ENCODE measurements around the gene CLEC1A. TPM values are rescaled to one million over a fixed set of nuclear protein-coding genes. Genes with fewer than 3 reads are reported as not detected.

Gene CLEC1A
- total RNA-seq, 1 donor from 2014 or later: not detected

DNA sequence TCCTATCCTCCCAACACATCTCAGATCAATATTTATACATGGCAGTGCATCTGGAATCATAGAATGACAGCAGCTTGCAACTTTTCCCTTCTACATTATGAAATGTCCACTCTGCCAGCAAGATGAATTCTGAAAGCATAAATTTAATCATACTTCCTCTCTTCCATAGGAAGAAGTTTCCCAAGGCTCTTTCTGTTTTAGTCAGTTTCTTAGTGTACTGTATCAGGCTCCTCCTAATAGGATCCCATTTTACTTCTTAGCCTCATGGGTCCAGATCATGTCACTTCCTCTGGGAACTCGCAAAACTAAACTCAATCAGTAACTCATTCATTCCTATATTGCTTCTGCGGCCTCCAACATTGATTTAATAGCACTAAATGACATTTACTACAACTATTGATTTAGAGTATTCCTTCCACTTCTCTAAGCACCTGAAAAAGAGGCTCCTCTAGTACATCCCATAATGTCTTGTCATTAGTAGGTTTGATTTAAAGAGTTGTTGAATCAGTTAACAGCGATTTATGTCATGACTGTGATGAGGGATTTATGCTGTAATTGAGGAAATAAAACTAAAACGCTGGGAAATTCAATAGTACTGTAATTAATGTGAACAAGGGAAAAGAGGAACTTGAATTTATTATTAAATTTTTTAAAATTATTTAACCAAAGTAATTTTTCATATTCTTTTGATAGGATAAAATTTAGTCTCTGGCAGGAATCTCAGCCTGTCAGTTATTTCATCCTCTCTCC is 4.0 kb downstream of the CLEC1A start:
- no peak overlapping the region for H3K4me3 Mint-ChIP-seq
- H3K36me3 Mint-ChIP-seq (ENCODE audit: low read depth): no peaks in the 10 kb centered on the region
- DNase-seq (ENCODE audit: low spot score): no peak
- no peak overlapping the region for H3K27ac Mint-ChIP-seq
- H3K4me1 Mint-ChIP-seq (ENCODE audit: low read depth): no peaks in the 10 kb centered on the region
- intact Hi-C loops (cut with micrococcal nuclease): no loop called here
- peaks cover 14% of the 10 kb centered on the region for H3K27me3 Mint-ChIP-seq (ENCODE audit: insufficient read depth)
- no peaks in the 10 kb centered on the region for H3K9me3 Mint-ChIP-seq

DNA sequence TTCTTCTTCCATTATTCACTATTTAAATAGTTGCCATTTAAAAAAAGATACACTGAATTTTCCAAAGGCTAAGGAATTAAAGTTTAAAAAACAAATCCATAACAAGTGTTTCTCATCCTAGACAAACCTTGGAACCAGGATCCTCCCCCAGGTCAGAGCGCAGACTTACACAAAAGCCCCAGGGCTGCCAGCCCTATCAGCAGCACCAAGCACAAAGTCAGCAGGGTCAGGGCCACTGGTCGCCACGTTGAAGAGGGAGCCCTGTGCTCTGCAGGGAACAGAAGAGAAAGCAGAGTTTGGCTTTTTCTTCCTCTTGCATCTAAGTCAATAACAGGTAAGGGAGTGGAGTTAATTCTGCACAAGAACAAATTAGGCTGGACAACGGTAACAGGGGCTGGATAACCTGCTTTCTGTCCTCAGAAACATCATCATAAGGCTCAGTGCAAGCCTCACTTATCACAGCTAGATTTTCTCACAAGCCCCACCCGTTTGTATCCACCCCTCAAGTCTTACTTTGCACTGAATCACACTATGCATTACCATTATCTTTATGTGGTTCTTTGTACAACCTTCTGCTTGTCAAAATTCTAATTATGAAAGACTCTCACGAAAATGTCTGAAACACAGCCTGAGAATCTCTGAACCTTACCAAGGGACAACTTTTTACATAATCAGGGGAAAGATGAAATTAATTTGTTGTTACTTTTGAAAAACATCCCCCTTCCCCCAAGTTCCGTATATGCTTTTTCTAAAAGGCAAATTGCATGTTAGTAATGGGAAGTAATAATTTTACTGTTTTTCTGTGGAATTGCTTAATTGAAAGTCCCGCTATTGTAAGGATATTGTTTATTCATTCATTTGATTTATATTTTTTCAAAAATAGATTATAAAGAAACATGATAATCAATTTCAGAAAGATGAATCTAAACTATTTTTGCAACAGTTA is 9.6 kb downstream of the CLEC1A start:
- H3K9me3 Mint-ChIP-seq: peaks cover 2% of the 10 kb centered on the region
- H3K4me1 Mint-ChIP-seq (ENCODE audit: low read depth): no peaks in the 10 kb centered on the region
- no peak overlapping the region for H3K4me3 Mint-ChIP-seq
- DNase-seq (ENCODE audit: low spot score): no peak
- intact Hi-C loops (cut with micrococcal nuclease): no loop called here
- H3K27ac Mint-ChIP-seq: no peak overlapping the region
- peaks cover 8% of the 10 kb centered on the region for H3K27me3 Mint-ChIP-seq (ENCODE audit: insufficient read depth)
- no peaks in the 10 kb centered on the region for H3K36me3 Mint-ChIP-seq (ENCODE audit: low read depth)

DNA sequence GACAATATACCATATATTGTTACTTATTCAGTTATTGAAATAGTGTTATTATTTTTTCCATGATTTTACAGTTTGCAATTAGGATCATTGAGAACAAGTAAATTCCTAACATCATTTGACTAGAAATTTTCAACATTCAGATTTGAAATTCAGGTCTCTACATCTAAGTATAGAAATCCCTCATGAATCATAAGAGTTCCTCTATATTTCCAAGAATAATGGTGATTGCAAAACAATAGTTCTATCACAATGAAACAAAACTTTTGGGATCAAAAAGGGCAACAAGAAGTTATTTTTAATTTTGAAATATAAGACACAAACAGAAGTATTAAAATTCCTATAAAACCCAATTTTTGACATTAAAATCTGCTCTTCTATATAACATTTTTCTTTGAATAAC is 10.8 kb downstream of the CLEC1A start:
- Mint-ChIP-seq H3K27me3 (ENCODE audit: insufficient read depth) (peaks cover 7% of the 10 kb centered on the region), H3K9me3 (peaks cover 6% of the 10 kb centered on the region), H3K4me1 (ENCODE audit: low read depth) (no peaks in the 10 kb centered on the region), H3K27ac (no peak overlapping the region), H3K4me3 (no peak overlapping the region), H3K36me3 (ENCODE audit: low read depth) (no peaks in the 10 kb centered on the region)
- intact Hi-C loops (cut with micrococcal nuclease): no loop called here
- DNase-seq (ENCODE audit: low spot score): no peak

DNA sequence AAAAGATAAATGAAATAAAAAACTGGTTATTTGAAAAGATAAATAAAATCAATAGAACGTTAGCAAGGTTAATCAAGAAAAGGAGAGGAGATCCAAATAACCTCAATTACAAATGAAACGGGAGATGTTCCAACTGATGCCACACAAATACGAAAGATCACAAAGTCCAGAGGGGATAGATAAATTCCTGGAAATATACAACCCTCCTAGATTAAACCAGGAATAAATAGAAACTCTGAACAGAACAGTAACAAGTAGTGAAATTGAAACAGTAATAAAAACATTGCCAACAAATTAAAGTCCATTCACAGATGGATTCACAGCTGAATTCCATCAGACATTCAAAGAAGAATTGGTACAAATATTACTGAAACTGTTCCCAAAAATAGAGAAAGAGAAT is 12.4 kb downstream of the CLEC1A start:
- Mint-ChIP-seq H3K4me3 (no peak overlapping the region), H3K9me3 (peaks cover 11% of the 10 kb centered on the region), H3K4me1 (ENCODE audit: low read depth) (no peaks in the 10 kb centered on the region), H3K27me3 (ENCODE audit: insufficient read depth) (peaks cover 7% of the 10 kb centered on the region), H3K36me3 (ENCODE audit: low read depth) (no peaks in the 10 kb centered on the region), H3K27ac (no peak overlapping the region)
- no peak for DNase-seq (ENCODE audit: low spot score)
- intact Hi-C loops (cut with micrococcal nuclease): no loop called here

DNA sequence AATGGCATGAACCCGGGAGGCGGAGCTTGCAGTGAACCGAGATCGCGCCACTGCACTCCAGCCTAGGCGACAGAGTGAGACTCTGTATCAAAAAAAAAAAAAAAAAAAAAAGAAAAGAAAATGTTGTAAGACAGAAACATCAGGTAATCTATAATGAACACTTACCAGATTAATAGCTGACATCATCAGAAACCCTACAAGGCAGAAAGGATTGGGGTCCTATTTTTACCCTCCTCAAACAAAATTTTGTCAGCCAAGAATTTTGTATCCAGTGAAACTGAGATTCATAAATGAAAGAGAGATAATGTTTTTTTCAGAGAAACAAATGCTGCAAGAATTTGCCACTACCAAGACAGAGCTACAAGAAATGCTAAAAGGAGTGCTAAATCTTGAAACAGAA is 14.1 kb downstream of the CLEC1A start:
- H3K36me3 Mint-ChIP-seq (ENCODE audit: low read depth): no peaks in the 10 kb centered on the region
- H3K27ac Mint-ChIP-seq: no peak overlapping the region
- peaks cover 3% of the 10 kb centered on the region for H3K27me3 Mint-ChIP-seq (ENCODE audit: insufficient read depth)
- intact Hi-C loops (cut with micrococcal nuclease): no loop called here
- no peak for DNase-seq (ENCODE audit: low spot score)
- no peak overlapping the region for H3K4me3 Mint-ChIP-seq
- no peaks in the 10 kb centered on the region for H3K4me1 Mint-ChIP-seq (ENCODE audit: low read depth)
- peaks cover 11% of the 10 kb centered on the region for H3K9me3 Mint-ChIP-seq

DNA sequence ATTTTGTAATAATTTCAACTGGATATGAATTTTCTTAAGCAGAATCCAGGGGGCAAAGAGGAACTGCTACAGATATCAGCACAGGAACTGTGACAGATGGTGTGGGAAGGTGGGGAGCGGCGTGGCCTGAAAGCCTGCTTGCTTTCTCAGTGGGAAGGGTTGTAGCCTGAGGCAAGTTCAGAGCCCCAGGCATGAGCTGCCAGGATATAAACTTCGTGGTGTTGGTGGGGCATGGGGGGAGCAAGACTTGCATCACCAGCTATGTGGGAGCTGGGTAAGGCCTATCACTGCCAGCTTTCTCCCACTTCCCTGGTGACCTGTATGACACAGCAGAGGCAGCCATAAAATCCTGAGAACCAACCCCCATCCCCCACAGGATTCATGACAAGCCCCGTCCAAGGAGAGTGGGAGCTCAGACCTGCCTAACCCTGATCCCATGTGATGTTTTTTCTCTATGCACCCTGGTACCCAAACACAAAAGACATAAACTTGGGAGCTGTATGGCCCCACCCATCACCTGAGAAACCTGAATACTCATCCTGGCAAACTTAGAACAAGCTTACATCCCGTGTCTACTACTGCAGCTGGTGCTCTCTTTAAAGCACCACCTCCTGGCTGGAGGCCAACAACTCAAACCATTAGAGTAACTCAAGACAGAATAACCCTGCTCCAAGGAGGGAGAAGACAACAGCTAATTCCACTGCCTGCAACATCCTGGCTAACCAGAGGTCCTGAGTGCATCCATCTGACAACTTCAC is 16.5 kb downstream of the CLEC1A start:
- peaks cover 11% of the 10 kb centered on the region for H3K9me3 Mint-ChIP-seq
- intact Hi-C loops (cut with micrococcal nuclease): no loop called here
- no peak for DNase-seq (ENCODE audit: low spot score)
- no peak overlapping the region for H3K27ac Mint-ChIP-seq
- H3K4me3 Mint-ChIP-seq: no peak overlapping the region
- no peaks in the 10 kb centered on the region for H3K4me1 Mint-ChIP-seq (ENCODE audit: low read depth)
- no peaks in the 10 kb centered on the region for H3K36me3 Mint-ChIP-seq (ENCODE audit: low read depth)
- H3K27me3 Mint-ChIP-seq (ENCODE audit: insufficient read depth): peaks cover 11% of the 10 kb centered on the region

DNA sequence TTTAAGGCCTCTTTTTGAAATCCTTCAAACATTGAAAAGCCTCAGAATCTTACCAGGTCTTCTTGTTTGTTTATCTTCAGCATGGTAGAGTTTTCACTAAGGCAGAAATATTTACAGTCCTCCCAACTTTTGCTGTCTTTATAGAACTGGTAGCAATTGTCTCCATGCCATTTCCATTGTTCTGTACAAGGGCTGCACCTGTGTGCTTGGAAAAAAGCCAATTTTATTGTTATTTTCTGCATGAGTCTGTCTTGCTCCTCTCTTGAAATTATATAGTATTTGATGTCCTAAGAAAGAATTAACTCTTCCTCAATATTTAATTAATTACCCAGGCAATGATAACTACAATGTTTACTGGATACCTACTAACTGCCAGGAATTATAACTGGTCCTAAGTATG is 23.3 kb downstream of the CLEC1A start:
- H3K27ac Mint-ChIP-seq: no peak overlapping the region
- H3K27me3 Mint-ChIP-seq (ENCODE audit: insufficient read depth): peaks cover 22% of the 10 kb centered on the region

DNA sequence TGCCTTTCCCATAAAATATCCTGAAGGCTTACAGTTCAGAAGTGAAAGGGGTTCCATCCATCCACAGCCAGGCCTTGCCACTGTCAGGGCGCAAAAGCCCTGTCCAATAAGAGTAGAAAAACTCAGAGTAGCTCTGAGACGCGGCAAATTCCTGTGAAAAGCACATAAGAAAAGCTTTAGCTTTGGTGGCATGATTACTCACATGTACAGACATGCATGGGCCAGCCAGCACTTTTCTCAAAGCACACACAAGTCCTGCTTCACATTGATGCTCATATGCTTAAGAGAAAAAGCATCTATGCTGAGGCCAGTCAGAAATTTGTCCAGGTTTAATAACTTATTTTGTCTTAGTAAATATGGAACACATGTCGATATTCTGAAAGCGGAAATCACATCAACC is 25.5 kb downstream of the CLEC1A start:
- H3K36me3 Mint-ChIP-seq (ENCODE audit: low read depth): no peaks in the 10 kb centered on the region
- intact Hi-C loops (cut with micrococcal nuclease): no loop called here
- no peaks in the 10 kb centered on the region for H3K9me3 Mint-ChIP-seq
- DNase-seq (ENCODE audit: low spot score): no peak
- H3K4me3 Mint-ChIP-seq: no peak overlapping the region
- H3K27me3 Mint-ChIP-seq (ENCODE audit: insufficient read depth): peaks cover 37% of the 10 kb centered on the region
- no peak overlapping the region for H3K27ac Mint-ChIP-seq
- H3K4me1 Mint-ChIP-seq (ENCODE audit: low read depth): no peaks in the 10 kb centered on the region

More for the DNA sequence above, 23.3 kb downstream of the CLEC1A start:
- Mint-ChIP-seq H3K4me1 (ENCODE audit: low read depth) (no peaks in the 10 kb centered on the region), H3K36me3 (ENCODE audit: low read depth) (no peaks in the 10 kb centered on the region), H3K4me3 (no peak overlapping the region), H3K9me3 (no peaks in the 10 kb centered on the region)
- no peak for DNase-seq (ENCODE audit: low spot score)
- intact Hi-C loops (cut with micrococcal nuclease): no loop called here

DNA sequence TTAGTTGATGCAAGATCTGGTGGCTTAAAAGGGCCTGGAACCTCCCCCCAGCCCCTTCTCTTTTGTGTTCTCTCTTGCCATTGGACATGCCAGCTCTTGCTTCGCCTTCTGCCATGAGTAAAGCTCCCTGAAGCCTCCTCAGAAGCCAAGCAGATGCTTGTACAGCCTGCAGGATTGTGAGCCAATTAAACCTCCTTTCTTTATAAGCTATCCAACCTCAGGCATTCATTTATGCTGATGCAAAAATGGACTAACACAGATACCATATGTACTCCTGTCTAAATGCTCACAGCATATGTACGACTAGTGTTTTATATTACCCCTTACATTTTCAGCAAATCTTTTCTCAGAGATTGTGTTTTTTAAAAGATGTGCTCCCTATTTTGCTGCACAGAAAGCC is 26.7 kb downstream of the CLEC1A start:
- intact Hi-C loops (cut with micrococcal nuclease): no loop called here
- no peaks in the 10 kb centered on the region for H3K9me3 Mint-ChIP-seq
- H3K36me3 Mint-ChIP-seq (ENCODE audit: low read depth): no peaks in the 10 kb centered on the region
- H3K4me3 Mint-ChIP-seq: no peak overlapping the region
- H3K27me3 Mint-ChIP-seq (ENCODE audit: insufficient read depth): peaks cover 36% of the 10 kb centered on the region
- no peak for DNase-seq (ENCODE audit: low spot score)
- no peaks in the 10 kb centered on the region for H3K4me1 Mint-ChIP-seq (ENCODE audit: low read depth)
- no peak overlapping the region for H3K27ac Mint-ChIP-seq

DNA sequence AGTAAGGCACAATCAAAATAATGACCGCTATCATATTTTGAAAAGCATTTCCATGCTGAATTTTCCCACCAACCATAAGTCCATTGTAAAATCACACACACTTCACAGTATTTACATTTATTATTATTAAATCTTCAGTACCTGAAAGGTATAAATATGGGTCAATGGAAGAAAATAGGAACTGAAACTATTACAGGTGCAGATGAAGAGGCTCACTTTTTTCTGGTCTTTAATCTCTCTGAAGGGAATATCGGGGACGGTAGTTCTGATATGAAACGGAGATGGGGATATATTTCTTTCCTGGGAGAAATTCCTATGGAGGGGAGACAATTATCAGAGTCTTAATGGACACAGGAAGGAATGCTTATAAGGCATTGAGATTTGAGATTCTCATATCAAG is 28.4 kb downstream of the CLEC1A start:
- H3K27me3 Mint-ChIP-seq (ENCODE audit: insufficient read depth): peaks cover 34% of the 10 kb centered on the region
- no peak overlapping the region for H3K4me3 Mint-ChIP-seq
- H3K4me1 Mint-ChIP-seq (ENCODE audit: low read depth): no peaks in the 10 kb centered on the region
- no peak overlapping the region for H3K27ac Mint-ChIP-seq
- H3K36me3 Mint-ChIP-seq (ENCODE audit: low read depth): no peaks in the 10 kb centered on the region
- intact Hi-C loops (cut with micrococcal nuclease): no loop called here
- DNase-seq (ENCODE audit: low spot score): no peak
- no peaks in the 10 kb centered on the region for H3K9me3 Mint-ChIP-seq

DNA sequence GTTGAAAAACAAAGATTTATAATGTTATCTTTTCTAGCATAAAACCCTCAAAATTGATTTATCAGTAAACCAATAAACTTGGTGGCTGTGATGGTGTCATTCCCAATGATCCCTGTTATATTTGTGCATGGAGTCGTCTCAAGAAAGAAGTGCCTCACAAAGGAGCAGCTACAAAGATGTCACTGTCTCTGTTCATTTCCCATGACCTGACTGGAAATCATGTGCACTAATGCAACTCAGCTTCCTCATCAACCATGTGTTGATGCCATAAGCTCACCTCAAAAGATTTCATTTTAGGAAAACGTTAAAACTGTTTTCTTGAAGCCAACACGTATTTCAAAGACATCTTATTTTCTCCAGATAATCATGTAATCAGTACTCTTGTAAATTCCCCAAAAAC is 28.8 kb downstream of the CLEC1A start:
- DNase-seq (ENCODE audit: low spot score): no peak
- Mint-ChIP-seq H3K27me3 (ENCODE audit: insufficient read depth) (peaks cover 30% of the 10 kb centered on the region), H3K4me1 (ENCODE audit: low read depth) (no peaks in the 10 kb centered on the region), H3K4me3 (no peak overlapping the region), H3K27ac (no peak overlapping the region), H3K36me3 (ENCODE audit: low read depth) (no peaks in the 10 kb centered on the region), H3K9me3 (no peaks in the 10 kb centered on the region)
- intact Hi-C loops (cut with micrococcal nuclease): no loop called here

DNA sequence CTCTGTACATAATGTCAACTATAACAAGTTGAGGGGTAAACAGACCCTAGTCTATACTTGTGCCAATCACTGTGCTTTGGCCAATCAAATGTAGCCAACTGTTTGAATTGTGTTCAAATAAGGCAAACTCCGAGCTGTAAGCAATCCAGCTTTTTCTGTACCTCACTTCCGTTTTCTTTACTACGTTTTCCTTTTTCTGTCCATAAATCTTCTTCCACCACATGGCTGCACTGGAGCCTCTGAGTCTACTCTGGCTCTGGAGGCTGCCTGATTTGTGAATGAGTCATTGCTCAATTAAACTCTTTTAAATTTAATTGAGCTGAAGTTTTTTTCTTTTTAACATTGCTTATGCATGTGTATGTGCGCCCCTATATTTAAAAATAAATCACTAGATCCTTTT is 29.7 kb downstream of the CLEC1A start:
- H3K27ac Mint-ChIP-seq: no peak overlapping the region
- H3K9me3 Mint-ChIP-seq: no peaks in the 10 kb centered on the region
- no peaks in the 10 kb centered on the region for H3K4me1 Mint-ChIP-seq (ENCODE audit: low read depth)
- intact Hi-C loops (cut with micrococcal nuclease): no loop called here
- no peak for DNase-seq (ENCODE audit: low spot score)
- no peaks in the 10 kb centered on the region for H3K36me3 Mint-ChIP-seq (ENCODE audit: low read depth)
- peaks cover 29% of the 10 kb centered on the region for H3K27me3 Mint-ChIP-seq (ENCODE audit: insufficient read depth)
- no peak overlapping the region for H3K4me3 Mint-ChIP-seq

DNA sequence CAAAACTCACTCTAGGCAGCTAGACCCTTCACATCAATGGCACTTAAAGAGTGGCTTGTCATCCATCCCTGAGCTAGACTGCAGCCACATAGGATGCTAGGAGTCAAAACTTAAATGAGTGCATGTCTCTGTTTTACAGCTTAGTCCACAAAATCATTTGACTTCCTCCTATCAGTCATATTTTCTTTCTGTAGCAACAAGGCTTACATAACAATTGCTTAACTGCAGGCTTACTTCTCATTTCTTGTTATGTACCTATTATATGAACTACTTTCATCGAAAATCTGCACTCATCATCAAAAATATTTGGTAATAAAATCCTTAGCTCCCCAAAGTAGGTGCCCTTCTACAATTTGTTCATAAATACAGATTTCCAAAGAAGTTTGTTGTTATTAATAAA is 30.1 kb downstream of the CLEC1A start:
- DNase-seq (ENCODE audit: low spot score): no peak
- Mint-ChIP-seq H3K9me3 (no peaks in the 10 kb centered on the region), H3K27me3 (ENCODE audit: insufficient read depth) (peaks cover 29% of the 10 kb centered on the region), H3K27ac (no peak overlapping the region), H3K4me3 (no peak overlapping the region), H3K36me3 (ENCODE audit: low read depth) (no peaks in the 10 kb centered on the region), H3K4me1 (ENCODE audit: low read depth) (no peaks in the 10 kb centered on the region)
- intact Hi-C loops (cut with micrococcal nuclease): no loop called here

All from activated T-helper 1 cell treated with anti-CD3 and anti-CD28 coated beads, Interleukin-12 subunit alpha, Interleukin-12 subunit beta, Interleukin-2, Interleukin-4 antibody, amounts not matched to agents 30 ng/mL and 10 ng/mL and 1 ng/mL, durations not matched to agents 14 hours and 24 hours and 36 hours (primary cell).